Stimulated activated CD4-positive, alpha-beta T cell treated with anti-CD3 and anti-CD28 coated beads, Interleukin-1b, Interleukin-23, amount 100 ng/mL, for 1 hour (primary cell): Measurements from ENCODE around the gene DRC1.
"Not testable (repeated sequence)": the region's sequence is repeated elsewhere in the genome, so short reads cannot be mapped to it uniquely, and the experiment has no call there.

Experiments
- DNase-seq, 2 donors: peaks; one replicate each; pipeline ENCODE4 v3.0.0-alpha.2; 2020; ENCODE audit warnings: low read depth in 2 of 2

The DRC1 gene

DNA sequence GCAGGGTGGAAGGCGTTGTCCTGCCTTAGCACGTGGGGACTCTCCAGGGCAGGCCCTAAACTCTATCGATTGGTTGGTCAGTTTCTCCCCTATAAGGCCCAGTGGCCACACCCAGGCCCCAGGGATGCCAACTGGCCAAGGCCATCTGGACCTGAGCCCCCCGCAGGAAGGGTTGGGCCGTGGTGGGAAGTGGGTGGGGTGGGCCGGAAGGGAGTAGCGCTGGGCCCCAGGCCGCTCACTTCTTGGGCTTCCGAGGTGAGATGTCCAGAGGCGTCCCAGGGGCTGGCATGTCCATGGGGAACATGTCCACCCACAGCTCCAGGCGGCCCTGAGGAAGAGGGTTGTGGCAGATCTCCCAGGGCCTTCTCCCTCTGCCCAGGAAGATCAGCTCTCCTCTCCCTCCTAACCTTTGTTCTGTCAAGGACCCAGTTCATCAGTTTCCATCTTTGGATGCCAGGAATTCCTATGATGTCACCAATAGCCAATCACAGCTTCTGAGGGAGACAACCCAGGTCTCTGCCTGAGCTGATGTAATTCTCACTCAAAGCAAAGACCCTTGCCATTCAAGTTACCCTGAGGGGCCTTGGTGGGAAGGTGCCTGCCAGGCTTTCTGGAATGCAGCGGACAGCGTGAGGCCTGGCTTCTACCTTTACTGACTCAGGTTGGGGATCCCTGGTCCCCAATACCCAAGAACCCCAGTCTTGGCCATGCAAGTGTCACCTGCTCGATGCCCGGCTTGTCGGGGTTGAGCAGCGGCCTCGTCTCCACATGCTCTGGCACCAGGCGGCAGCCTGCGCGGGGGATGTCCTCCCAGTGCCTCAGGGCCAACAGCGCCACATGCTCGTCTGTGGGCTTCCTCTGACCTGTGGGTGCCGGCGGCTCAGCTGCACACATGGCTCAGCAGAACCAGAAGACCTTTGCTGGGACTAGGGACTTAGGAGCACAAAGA, 61.8 kb downstream of the DRC1 start:
- no peak for DNase-seq

GRCh38 chr2:26464390-26465265, 62.9 kb downstream of the DRC1 start:
- no peak for DNase-seq

- DNase-seq = no peak
Observed at GRCh38 chr2:26465266-26465925, 63.7 kb downstream of the DRC1 start.

DNA sequence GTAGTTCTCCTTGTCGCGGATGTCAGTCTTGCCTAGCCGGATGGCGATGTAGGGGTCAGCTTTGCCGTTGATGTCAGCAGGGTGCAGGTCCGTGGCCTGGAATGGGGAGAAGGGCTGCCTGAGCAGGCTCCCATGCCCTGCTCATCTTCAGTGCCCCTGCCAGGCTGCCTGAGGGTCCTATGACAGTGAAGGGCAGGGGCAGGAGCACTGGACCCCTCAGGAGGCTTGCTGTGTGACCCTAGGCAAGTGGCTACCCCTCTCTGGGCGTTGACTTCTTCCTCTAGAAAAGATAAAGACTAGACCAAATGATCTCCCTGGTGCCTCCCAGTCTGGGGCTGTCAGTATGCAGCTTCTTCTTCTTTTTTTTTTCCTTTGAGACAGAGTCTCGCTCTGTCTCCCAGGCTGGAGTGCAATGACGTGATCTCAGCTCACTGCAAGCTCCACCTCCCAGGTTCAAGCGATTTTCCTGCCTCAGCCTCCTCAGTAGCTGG, 64.3 kb downstream of the DRC1 start:
- DNase-seq = no peak

DNA sequence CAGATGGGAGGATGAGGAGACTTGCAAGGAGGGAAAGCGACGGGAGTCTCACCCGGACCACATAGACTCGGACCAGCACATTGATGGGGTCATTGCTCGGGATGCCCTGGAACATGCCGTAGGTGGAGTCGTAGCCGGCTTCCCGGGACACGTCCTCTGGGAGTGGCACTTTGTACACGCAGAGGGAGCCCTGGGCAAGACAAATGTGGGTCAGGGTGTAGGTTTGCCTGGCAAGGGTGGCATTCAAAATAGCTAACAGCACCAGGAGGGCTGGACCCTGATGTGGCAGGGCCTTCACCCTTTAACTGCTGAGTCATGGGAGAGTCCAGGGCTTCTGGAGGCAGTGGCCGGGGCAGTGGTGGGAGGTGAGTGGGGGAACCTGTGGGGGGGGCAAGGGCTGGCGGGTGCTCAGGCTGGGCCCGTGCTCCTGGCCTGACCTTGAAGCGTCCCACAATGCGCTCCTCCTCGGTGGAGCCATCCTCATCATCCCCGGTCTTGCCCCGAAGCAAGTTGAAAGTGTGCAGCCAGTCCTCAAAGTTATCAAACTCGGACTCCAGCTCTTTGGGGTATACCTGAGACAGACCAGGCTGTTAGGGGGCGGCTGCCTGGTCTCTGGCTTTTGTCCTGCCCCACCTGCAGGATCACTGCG, 65.1 kb downstream of the DRC1 start:
- no peak for DNase-seq

GRCh38 chr2:26468544-26468943, 66.8 kb downstream of the DRC1 start:
- DNase-seq = not testable (repeated sequence)

GRCh38 chr2:26469092-26469710, 67.5 kb downstream of the DRC1 start:
- DNase-seq = peak in 1 of 2 donors; percentile 38

DNA sequence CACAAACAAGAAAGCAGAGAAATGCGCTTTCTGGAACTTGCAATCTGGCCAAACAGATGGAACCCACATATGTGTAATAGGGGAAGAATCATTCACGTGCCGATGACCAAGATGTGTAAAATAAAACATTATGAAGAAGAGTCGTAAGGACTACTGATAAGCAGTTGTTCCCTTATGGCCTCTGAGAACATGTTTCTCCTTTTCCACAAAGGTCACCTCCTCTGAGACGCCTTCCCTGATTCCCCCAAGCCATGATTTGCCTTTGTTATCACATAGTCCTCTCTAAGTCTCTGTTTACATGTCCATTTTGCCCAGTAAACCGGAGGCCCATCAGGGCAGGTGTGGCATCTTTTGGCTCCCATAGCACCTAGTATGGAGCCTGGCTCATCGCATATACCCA, 68.2 kb downstream of the DRC1 start:
- no peak for DNase-seq

DNA sequence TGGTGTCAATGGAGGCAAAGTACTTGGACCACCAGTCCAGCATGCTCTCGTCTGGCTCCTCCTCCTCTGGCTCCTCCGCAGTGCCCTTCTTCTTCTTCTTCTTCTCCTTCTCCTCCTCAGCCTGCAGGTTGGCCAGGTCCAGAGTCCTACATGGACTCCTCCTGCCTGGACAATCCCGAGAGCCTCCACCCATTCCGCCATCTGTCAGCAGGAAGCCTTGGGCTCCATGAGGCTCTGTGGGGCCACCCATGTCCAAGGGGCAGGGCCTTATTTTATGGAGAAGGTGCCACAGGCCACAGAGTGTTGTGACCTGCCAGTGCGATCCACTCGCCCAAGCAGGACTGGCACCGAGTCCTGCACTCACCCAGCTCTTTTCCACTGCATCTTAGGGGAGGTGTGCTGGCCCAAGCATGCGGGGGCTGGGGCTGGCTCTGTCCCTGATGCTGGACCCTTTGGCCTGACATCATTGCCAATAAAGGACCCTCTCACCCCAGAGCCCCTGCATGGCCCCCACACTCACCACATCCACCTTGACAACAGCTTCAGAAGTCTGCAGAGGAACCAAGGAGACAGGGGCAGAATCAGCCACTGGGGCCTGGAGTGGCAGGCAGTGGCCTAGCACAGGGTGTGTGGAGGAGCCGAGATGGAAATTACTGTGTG, 69.0 kb downstream of the DRC1 start:
- no peak for DNase-seq

GRCh38 chr2:26471289-26471688, 69.6 kb downstream of the DRC1 start:
- no peak for DNase-seq

DNA sequence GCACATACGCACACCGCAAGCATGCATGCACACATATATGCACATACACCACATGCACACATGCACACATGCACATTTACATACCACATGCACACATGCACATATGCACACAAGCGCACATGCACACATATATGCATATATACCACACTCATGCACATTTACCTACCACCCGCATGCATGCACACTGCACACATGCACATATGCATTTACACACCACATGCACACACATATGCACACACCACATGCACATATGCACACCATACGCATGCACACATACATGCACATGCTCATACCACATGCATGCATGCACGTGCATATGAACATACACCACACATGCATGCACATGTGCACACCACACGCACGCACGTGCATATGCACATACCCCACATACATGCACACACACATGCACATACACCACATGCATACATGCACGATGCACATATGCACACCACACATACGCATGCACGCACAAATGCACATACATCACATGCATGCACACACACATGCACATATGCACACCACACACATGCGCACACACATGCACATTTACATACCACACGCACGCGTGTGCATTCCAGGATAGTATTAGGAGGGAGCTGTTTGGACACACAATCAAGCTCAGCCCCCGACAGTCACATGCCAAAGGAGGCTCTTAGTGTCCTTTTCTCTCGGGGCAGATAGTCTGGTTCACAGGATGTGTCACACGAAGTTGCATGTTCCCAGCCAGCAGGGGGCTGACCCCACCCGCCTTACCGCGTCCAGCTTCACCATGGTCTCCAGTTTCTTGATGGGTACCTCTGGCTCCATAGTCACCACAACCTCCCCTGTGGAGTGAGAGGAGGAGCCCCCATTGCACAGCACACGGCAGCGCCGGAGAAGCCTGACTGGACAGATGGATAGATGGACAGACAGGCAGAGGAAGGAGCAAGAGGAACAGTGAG, 70.3 kb downstream of the DRC1 start:
- no peak for DNase-seq

DNA sequence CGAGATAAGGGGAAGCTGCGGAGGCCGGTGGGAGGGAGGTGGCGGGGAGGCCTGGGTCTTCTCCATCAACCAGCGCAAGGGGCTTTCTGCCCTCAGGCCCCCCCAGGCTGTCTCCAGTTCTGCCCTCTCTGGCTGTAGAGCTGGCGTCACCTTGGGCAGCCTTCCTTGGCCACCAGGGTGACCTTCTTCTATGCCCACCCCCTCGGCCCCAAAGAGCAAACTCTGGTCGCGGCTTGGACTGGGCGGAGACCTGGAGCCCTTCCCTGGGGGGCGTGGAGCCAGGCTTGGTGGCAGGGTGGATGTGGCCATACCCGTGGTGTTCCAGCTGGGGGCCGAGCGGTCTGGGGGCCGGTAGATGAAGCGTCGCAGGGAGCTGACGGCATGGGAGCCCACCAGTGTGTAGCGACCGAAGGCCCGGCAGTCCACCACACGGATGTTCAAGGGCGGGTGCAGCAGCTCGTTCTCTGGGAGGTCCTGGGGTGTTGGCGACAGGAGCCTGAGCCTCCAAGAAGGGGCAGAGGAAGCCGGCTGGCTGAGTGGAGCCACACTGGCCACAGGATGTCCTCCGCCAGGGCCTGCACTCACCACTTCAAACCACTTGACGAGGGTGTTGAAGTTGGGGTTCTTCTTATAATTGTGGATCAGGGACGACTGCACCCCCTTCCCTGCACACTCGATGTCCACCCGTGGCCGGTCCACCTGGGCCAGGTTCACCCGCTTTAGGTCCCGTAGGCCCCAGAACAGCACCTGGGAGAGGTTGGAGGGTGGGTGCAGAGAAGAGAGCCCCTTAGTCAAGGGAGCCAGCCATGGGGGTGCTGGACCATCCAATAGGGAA, 71.3 kb downstream of the DRC1 start:
- DNase-seq = no peak

- no peak for DNase-seq
Observed at GRCh38 chr2:26473796-26474195, 72.1 kb downstream of the DRC1 start.

DNA sequence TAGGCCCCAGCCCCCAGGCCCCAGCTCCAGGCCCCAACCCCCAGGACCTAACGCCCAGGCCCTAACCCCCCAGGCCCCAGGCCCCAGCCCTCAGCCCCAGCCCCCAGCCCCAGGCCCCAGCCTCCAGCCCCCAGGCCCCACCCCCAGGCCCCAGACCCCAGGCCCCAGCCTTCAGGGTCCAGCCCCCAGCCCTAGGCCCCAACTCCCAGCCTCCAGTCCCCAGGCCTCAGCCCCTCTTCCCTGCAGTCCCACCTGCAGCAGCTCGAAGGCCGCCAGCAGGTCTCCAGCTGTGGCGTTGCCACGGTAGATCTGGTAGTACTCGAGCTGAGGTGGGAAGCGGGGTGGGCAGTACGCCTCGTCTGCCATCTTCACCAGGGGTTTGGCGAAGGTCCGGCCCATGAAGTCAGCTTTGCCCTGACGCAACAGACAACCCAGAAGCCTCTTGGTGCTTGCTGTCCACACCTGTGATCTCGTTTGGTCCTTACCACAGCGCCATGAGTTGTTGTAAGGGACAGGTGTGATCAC, 72.6 kb downstream of the DRC1 start:
- no peak for DNase-seq

GRCh38 chr2:26475037-26475436, 73.3 kb downstream of the DRC1 start:
- DNase-seq = no peak

- no peak for DNase-seq
Observed at GRCh38 chr2:26475832-26476501, 74.2 kb downstream of the DRC1 start.

- no peak for DNase-seq
Observed at GRCh38 chr2:26477126-26477910, 75.6 kb downstream of the DRC1 start.
